ENCODE data around the gene GAB1. TPM values are rescaled to one million over a fixed set of nuclear protein-coding genes. Genes with fewer than 3 reads are reported as not detected.

GAB1 gene
- total RNA-seq, 2 donors from 2014 or later = 48.3 to 77.3 TPM

DNA sequence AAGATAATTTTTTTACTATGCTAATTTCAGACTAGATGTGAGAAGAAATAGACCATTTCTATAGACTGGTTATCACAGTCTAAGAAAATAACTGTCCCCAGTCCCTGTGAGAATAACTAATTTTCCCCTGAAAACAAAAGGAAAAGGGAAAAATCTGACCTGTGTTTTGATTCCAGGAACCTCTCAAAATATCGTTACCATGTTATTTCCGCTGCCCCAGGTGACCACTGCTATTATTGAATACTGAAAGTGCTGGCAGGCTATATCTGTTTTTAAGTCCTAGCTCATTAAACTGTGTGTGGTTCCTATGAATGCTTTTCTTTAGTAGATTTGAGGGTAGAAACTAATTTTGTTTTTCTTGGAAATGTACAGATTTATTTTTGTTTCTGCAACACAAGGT lies 83.6 kb downstream of the GAB1 start:
- no peak for ATAC-seq (ENCODE audit: insufficient number of reproducible peaks, low FRiP score, low read depth)
- DNase-seq (ENCODE audit: low spot score) = no peak
- H3K4me1 ChIP-seq (ENCODE audit: control insufficient read depth in 1 of 2, low read depth in 2 of 2) = peaks cover 0 to 51% of the 10 kb centered on the region in 2 donors
- H3K36me3 ChIP-seq = peaks cover 17% of the 10 kb centered on the region
- no peaks in the 10 kb centered on the region for H3K9me3 ChIP-seq
- TF ChIP-seq, protein P1, sequence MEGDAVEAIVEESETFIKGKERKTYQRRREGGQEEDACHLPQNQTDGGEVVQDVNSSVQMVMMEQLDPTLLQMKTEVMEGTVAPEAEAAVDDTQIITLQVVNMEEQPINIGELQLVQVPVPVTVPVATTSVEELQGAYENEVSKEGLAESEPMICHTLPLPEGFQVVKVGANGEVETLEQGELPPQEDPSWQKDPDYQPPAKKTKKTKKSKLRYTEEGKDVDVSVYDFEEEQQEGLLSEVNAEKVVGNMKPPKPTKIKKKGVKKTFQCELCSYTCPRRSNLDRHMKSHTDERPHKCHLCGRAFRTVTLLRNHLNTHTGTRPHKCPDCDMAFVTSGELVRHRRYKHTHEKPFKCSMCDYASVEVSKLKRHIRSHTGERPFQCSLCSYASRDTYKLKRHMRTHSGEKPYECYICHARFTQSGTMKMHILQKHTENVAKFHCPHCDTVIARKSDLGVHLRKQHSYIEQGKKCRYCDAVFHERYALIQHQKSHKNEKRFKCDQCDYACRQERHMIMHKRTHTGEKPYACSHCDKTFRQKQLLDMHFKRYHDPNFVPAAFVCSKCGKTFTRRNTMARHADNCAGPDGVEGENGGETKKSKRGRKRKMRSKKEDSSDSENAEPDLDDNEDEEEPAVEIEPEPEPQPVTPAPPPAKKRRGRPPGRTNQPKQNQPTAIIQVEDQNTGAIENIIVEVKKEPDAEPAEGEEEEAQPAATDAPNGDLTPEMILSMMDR (IDR thresholded peaks at IDR 0.05) = no peak
- H3K27me3 ChIP-seq (replicated peaks; ENCODE audit: insufficient read depth) = no peaks in the 10 kb centered on the region
- peak overlapping the region; percentile 6 for H3K4me3 ChIP-seq
- peak overlapping the region in 1 of 2 donors; percentile 16 for H3K27ac ChIP-seq

DNA sequence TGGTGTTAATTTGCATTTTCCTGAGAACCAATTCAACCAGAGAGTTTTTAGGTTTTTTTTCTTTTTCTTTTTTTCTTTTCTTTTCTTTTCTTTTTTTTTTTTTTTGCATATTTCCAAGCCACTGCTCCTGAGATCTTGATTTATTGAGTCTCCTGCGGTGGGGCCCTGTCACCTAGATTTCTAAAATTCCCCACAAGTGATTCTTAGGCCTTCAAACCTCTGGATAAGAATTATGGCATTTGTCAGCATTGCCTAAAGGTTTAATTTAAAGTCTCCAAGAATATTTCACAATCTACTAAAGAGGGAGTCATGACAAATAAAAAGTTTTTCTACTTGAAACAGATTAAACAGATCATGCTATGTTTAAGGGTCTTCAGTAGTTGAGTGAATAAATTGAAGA lies 84.9 kb downstream of the GAB1 start:
- ATAC-seq (ENCODE audit: insufficient number of reproducible peaks, low FRiP score, low read depth) = no peak
- H3K4me3 ChIP-seq = no peak overlapping the region
- no peaks in the 10 kb centered on the region for H3K27me3 ChIP-seq (replicated peaks; ENCODE audit: insufficient read depth)
- no peaks in the 10 kb centered on the region for H3K9me3 ChIP-seq
- H3K27ac ChIP-seq = no peak overlapping the region
- peaks cover 0 to 57% of the 10 kb centered on the region in 2 donors for H3K4me1 ChIP-seq (ENCODE audit: control insufficient read depth in 1 of 2, low read depth in 2 of 2)
- DNase-seq (ENCODE audit: low spot score) = no peak
- peaks cover 14% of the 10 kb centered on the region for H3K36me3 ChIP-seq
- TF ChIP-seq, protein P1 (IDR thresholded peaks at IDR 0.05) = no peak

DNA sequence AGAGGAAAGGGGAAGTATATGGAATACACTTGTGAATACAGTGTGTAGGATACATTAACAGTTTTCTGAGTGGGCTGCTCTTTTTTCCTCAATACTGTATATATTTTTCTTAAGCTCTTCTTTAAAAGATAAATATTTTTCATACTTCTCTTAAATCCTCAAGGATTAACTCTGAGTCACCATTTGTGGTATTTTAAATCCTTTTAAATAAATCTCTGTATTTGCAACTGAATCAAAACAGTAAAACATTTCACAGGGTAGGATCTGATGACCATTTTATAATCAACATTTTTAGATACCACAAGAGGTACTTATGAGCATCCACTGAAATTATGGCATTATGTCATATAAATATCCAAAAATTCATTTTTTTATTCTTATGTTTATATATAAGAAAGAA lies 87.6 kb downstream of the GAB1 start:
- ATAC-seq (ENCODE audit: insufficient number of reproducible peaks, low FRiP score, low read depth) = no peak
- H3K27me3 ChIP-seq (replicated peaks; ENCODE audit: insufficient read depth) = no peaks in the 10 kb centered on the region
- no peak overlapping the region for H3K4me3 ChIP-seq
- no peak overlapping the region for H3K27ac ChIP-seq
- H3K9me3 ChIP-seq = no peaks in the 10 kb centered on the region
- TF ChIP-seq, protein P1 (IDR thresholded peaks at IDR 0.05) = no peak
- H3K4me1 ChIP-seq (ENCODE audit: control insufficient read depth in 1 of 2, low read depth in 2 of 2) = peaks cover 0 to 55% of the 10 kb centered on the region in 2 donors
- DNase-seq (ENCODE audit: low spot score) = no peak
- H3K36me3 ChIP-seq = no peaks in the 10 kb centered on the region

DNA sequence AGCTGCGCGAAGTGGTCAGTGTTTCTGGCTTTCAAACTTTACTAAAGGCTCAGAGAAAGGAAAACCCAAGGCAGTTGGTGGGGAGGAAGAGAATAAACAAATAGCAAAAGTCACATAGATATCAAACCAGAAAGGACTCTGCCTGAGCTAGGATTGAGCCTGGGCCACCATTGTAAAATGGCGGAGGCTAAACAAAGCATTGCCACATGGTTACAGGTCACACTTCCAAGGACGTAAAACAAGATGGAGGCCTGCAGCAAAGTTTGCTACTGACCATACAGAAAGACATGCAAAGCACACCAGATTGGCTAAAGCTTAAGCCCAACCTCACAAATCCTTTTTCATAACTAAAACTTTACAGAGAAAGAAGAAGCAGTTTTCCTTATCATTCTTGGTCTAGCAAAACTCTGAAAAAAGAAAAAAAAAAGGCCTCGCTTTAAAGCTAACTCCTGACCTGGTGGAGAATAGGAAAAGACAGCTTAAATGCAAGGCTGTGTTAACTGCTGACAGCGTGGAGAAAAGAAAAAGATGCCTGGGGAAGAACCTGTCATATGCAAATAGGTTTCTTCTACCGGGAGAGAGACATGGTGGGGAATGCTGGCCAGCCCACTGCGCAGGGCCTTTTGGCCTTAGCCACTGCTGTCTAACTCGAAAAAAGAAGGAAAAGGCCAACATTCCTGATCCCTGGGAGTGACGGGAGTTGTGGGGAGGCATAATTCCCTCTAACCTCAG lies 95.0 kb downstream of the GAB1 start:
- no peak for DNase-seq (ENCODE audit: low spot score)
- ATAC-seq (ENCODE audit: insufficient number of reproducible peaks, low FRiP score, low read depth) = no peak
- Histone ChIP-seq H3K4me3 (no peak overlapping the region), H3K27ac (no peak overlapping the region), H3K27me3 (replicated peaks; ENCODE audit: insufficient read depth) (no peaks in the 10 kb centered on the region), H3K4me1 (ENCODE audit: control insufficient read depth in 1 of 2, low read depth in 2 of 2) (no peaks in the 10 kb centered on the region), H3K9me3 (no peaks in the 10 kb centered on the region), H3K36me3 (no peaks in the 10 kb centered on the region)
- TF ChIP-seq, protein P1 (IDR thresholded peaks at IDR 0.05) = no peak

DNA sequence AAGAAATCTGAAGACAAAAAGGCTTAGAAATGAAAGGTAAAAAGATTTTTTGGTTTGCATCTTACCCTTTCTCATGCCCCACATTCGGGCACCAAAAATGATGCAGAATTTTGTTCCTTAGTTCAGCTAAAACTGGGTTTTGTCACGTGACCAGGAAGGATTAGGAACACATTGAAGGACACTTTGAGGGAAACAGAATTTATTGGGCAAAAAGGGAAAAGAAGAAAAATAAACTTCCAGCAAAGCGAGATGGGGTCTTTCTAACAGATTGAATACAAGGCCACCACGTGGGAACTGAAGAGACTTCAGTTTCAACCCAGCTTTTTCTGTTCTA lies 95.5 kb downstream of the GAB1 start:
- no peaks in the 10 kb centered on the region for H3K36me3 ChIP-seq
- no peak for ATAC-seq (ENCODE audit: insufficient number of reproducible peaks, low FRiP score, low read depth)
- H3K27me3 ChIP-seq (replicated peaks; ENCODE audit: insufficient read depth) = no peaks in the 10 kb centered on the region
- DNase-seq (ENCODE audit: low spot score) = no peak
- no peak overlapping the region for H3K4me3 ChIP-seq
- H3K4me1 ChIP-seq (ENCODE audit: control insufficient read depth in 1 of 2, low read depth in 2 of 2) = no peaks in the 10 kb centered on the region
- H3K27ac ChIP-seq = no peak overlapping the region
- H3K9me3 ChIP-seq = no peaks in the 10 kb centered on the region
- TF ChIP-seq, protein P1 (IDR thresholded peaks at IDR 0.05) = no peak
